ENCODE results near the gene TH. TPM values are rescaled to one million over a fixed set of nuclear protein-coding genes. Genes with fewer than 3 reads are reported as not detected.
"Not testable (repeated sequence)": the region's sequence is repeated elsewhere in the genome, so short reads cannot be mapped to it uniquely, and the experiment has no call there.

Gene TH
- total RNA-seq, 1 experiment from 2014 or later: not detected

DNA sequence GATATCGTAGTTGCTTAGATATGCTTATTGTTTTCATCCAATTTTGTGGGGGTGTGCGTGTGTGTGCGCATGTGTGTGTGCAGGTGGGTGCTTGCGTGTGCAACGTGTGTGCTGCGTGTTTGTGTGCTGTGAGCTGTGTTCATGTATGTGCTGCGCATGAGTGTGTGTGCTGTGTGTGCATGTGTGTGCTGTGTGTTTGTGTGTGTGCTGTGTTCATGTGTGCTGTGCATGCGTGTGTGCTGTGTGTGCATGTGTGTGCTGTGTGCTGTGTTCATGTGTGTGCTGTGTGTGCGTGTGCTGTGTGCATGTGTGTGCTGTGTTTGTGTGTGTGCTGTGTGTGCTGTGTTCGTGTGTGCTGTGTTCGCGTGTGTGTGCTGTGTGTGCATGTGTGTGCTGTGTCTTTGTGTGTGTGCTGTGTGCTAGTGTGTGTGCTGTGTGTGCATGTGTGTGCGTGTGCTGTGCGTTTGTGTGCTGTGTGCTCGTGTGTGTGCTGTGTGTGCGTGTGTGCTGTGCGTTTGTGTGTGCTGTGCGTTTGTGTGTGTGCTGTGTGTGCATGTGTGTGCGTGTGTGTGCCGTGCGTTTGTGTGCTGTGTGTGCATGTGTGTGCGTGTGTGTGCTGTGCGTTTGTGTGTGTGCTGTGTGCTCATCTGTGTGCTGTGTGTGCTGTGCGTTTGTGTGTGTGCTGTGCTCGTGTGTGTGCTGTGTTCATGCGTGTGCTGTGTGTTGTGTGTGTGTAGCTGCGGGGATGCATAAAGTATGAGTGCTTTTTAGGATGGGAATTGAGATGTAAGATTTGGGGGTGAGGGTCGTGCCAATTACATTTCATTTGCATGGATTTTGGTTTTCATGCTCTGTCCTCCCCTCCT is 40.0 kb downstream of the TH start:
- in situ Hi-C loops (cut with HindIII; ENCODE audit: low pct_unique_long_range_greater_than_20kb, low sequenced_read_pairs): no loop called here
- no peak for DNase-seq (ENCODE audit: low read depth, low spot score)

DNA sequence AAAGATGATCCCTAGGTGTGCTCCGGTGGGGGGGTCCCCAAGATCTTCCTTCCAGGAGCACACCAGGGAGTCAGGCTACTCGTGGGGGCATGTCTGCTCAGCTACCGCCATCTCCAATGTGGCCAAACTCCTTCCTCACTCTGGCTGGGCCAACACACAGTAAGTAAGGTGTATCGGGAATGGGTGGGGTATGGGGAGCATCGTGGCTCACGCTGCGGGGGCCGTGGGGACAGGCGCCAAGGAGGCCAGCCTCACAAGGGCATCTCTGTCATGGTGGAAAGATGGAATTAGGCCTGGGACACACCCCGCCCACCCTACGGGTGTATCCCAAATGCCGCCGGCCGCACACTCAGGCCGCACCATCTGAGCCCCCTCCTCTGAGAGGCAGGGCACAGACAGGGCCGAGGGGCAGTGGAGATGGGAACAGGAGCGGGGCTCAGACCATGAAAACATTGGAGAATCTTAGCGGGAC is 40.7 kb downstream of the TH start:
- DNase-seq (ENCODE audit: low read depth, low spot score): no peak
- in situ Hi-C loops (cut with HindIII; ENCODE audit: low pct_unique_long_range_greater_than_20kb, low sequenced_read_pairs): no loop called here

DNA sequence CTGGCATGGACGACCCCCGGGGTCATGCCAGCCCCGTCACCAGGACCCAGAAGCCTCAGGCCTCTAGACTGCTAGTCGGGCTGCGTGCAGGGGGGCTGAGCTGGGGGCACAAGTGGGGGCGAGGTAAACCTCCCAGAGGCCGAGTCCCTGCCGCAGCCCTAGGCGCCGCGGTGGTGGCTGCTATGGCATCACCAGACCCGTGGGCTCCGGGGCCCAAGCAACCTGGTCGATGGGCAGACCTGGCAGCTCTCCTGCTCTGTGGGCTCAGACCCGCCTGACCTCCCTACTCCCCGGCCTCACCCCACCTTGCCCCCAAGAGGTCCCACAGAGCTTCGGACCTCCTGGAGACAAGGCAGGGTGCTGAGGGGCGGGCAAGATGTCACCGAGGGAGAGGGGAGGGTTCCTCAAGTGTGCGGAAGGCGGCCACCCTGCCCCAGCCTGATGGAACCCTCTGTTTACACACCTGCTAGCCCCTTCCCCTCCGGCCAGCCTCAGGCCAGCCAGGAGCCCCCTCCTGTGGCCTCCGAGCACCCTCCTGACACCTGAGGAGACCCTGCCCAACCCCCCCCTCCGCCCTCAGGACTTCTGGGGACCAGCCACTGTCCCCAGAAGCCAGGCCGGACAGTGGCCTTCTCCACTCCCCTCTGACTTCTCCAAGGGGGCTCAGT is 41.8 kb downstream of the TH start:
- in situ Hi-C loops (cut with HindIII; ENCODE audit: low pct_unique_long_range_greater_than_20kb, low sequenced_read_pairs): no loop called here
- no peak for DNase-seq (ENCODE audit: low read depth, low spot score)

DNA sequence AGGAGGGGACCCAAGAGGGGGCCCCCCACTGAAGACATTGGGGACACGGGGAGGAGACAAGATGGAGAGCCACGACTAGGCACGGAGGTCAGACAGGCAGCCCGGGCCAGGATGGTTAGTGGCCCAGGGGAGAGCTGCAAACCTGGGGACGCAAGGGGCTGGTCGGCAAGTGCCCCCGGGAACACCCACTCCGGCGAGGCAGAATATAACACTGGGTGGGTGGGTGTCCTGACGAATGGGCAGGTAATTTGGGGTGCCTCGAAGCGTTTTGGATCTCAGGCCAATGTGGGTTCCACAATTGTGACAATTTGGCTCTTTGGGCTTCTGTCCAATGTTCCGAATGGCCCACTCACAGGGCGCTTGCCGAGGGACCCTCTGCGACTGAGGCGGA is 42.3 kb downstream of the TH start:
- in situ Hi-C loops (cut with HindIII; ENCODE audit: low pct_unique_long_range_greater_than_20kb, low sequenced_read_pairs): no loop called here

DNA sequence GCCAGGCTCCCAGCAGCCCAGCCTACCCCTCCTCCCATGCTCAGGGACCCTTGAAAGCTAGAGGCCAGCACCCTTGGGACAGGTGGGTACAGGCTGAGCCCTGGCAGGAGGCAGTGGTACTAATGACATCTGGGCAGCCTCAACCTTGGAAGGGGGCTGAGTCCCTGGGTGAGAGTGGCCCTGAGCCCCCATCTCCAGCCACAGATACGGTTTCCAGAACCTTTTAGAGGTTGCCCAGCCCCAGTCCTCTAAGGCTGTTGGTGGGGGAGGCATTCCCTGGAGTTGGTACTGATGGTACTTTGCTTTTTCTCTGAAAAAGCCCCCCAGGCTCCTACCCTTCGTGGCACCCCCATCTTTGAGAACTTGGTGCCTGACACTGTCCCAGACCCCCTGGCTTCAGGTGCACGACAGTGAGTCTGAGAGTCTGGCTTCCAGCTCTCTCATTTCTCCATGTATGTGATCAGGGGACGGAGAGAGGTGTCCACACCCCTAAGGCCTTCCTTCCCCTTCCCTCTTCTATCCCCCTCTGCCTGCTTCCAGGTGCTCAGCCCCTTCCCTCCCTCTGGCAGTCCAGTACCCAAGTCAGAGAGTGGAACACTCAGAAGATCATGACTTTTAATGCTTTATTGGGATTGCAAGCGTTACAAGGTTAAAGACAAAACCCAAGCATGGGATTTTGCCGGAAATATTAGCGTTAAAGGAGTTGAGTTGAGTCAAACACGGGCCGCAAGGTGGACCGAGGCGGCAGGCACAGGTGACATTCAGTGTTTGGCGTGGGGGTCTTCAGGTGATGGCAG is 42.9 kb downstream of the TH start:
- in situ Hi-C loops (cut with HindIII; ENCODE audit: low pct_unique_long_range_greater_than_20kb, low sequenced_read_pairs): no loop called here

More for the DNA sequence above, 42.3 kb downstream of the TH start:
- no peak for DNase-seq (ENCODE audit: low read depth, low spot score)

DNA sequence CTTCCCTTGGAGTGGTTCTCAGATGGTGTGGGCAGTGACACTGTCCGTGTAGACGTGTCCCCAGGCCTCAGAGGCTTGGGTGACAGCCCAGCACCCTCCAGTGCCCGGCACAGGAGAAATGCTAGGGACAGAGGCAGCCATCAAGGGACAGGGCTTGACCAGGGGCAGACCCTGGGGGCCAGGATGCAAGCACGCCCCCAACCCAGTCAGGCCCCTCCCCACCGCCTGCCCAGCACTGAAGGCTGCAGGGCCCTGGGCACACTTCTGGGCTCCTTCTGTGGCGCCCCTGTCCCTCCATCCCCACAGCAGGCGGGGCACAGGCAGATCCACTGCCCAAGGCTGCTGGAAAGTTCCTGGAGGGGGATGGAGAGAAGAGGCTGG is 43.5 kb downstream of the TH start:
- DNase-seq (ENCODE audit: low read depth, low spot score): no peak
- in situ Hi-C loops (cut with HindIII; ENCODE audit: low pct_unique_long_range_greater_than_20kb, low sequenced_read_pairs): no loop called here

More for the DNA sequence above, 42.9 kb downstream of the TH start:
- no peak for DNase-seq (ENCODE audit: low read depth, low spot score)

DNA sequence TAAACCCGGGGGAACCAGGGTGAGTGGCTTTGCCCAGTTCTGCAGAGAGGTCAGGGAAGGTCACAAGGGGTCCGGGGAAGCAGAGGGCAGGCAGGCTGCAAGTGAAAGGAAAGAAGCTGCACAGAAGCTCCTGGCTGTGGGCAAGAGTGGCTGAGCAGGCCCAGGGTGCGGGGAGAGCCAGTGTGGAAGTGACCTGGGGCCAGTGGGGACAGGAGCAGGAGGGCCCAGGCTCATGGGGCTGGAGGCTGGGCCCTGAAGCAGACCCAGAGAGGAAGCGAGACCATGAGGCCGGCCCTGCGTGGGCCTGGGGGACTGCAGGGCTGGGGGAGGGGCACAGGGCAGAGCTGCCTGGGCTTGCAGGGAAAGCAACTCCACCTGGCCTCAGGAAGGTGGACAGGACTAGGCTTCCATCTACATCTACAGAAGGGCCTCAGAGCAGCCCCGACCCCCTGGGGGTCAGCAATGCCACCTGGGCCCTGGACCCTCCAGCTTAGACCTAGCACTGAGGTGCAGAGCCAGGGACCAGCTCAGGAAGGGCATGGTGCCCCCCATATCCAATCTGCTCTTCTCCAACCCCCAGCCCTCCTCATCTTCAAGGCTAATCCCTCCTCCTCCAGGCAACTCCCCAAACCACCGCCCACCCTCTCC is 44.0 kb downstream of the TH start:
- DNase-seq (ENCODE audit: low read depth, low spot score): no peak
- in situ Hi-C loops (cut with HindIII; ENCODE audit: low pct_unique_long_range_greater_than_20kb, low sequenced_read_pairs): no loop called here

DNA sequence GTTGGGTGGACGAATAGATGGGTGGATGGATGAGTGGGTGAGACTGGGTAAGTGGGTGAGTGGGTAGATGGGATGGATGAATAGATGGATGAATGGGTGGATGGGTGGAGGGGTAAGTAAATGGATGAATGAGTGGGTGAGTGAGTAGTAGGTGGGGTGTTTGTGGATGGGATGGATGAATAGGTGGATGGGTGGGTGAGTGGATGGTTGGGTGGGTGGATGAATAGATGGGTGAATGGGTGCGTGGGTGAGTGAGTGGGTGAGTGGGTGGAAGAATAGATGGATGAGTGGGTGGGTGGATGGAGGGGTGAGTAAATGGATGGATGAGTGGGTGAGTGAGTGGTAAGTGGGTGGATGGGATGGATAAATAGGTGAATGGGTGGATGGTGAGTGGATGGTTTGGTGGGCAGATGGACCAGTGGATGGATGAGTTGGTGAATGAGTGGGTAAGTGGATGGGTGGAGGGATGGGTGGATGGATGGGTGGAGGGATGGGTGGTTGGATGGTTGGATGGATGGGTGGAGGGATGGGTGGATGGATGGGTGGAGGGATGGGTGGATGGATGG is 45.0 kb downstream of the TH start:
- in situ Hi-C loops (cut with HindIII; ENCODE audit: low pct_unique_long_range_greater_than_20kb, low sequenced_read_pairs): no loop called here
- no peak for DNase-seq (ENCODE audit: low read depth, low spot score)

DNA sequence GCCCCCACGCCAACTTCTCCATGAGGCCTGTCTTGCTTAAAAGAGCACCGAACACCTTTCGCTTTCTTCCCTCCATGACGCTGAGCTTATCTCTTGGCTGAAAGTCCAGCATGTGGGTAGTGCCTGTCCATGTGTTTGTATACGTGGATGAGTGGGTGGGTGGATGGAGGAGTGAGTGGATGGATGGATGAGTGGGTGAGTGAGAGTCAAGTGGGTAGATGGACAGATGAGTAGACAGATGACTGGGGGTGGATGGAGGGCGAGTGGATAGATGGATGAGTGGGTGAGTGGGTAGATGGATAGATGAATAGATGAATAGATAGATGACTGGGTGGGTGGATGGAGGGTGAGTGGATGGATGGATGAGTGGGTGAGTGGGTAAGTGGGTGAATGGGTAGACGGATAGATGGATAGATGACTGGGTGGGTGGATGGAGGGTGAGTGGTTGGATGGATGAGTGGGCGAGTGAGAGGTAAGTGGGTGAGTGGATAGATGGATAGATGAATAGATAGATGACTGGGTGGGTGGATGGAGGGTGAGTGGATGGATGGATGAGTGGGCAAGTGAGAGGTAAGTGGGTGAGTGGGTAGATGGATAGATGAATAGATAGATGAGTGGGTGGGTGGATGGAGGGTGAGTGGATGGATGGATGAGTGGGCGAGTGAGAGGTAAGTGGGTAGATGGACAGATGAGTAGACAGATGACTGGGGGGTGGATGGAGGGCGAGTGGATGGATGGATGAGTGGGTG is 46.7 kb downstream of the TH start:
- DNase-seq (ENCODE audit: low read depth, low spot score); in situ Hi-C loops (cut with HindIII; ENCODE audit: low pct_unique_long_range_greater_than_20kb, low sequenced_read_pairs): not testable (repeated sequence)

DNA sequence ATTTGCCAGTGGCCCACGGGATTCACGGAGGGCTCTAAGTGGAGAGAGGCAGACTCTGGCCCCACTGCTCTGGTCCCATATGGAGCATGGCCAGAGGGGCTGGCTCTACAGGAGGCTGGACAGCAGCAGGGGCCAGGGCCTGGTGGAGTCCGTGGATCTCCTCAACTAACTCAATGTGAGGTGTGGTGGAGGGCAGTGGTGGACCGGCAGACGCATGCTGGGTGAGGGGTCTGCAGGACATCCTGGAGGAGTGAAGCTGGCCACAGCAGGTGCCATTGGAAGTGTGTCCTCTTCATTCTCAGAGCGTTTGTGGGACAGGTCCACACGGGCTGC is 48.0 kb downstream of the TH start:
- in situ Hi-C loops (cut with HindIII; ENCODE audit: low pct_unique_long_range_greater_than_20kb, low sequenced_read_pairs): no loop called here
- no peak for DNase-seq (ENCODE audit: low read depth, low spot score)

DNA sequence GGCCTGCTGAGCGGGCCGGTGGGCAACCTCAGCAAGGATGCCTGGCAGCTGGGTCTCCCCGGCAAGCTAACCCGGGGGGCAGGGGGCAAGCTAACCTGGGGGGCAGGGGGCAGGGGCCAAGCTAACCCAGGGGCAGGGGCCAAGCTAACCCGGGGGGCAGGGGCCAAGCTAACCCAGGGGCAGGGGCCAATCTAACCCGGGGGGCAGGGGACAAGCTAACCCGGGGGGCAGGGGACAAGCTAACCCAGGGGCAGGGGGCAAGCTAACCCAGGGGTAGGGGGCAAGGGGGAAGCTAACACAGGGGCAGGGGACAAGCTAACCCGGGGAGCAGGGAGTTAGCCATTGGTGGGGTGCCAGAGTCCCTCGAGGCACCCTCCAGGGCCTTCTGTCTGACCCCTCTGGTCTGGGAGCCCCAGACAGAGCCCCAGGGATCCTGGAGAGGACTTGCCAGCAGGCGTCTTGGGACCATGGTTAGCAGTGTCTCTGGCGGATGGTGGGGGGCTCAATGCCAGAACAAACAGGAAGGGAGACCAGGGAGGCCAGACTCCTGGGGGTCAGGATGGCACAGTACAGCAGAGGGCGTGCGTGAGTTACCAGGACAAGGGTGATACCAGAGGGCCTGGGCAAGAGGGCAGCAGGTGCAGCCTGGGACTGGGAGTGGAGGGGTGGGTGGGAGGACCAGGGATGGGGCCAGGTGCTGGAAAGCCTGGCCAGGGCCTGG is 48.5 kb downstream of the TH start:
- peak; percentile 53 for DNase-seq (ENCODE audit: low read depth, low spot score)
- in situ Hi-C loops (cut with HindIII; ENCODE audit: low pct_unique_long_range_greater_than_20kb, low sequenced_read_pairs): no loop called here

DNA sequence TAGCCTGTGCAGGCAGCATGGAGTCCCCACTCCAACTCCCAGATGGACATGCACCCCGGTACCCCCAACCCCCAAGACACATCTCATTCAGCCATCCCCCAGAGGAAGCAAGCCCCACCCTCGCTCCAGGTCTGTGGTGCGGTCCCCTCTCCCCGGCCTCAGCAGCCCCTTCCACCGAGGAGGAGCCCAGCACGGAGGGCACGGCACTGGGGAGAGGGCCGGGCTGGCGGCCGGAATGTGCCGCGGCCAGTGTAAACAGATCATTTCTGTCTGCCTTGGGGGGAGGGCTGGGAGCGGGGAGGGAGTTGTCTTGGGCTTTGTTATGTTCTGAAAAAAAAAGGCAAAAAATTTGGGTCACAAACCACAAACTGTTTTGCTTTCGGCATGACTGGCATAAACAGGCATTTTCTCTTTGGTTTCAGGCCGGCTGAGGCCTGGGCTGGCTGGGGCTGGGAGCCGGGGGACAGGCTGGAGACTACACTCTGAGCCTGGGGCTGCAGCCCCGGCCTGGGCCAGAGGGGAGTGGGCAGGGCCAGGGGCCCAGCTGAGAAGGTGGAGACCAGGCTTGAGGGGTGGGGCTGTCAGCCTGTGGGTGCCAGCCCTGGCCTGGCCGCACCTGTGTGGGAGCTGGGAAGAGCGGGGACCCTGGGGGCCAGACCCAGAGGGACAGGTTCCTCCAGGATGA is 49.3 kb downstream of the TH start:
- no peak for DNase-seq (ENCODE audit: low read depth, low spot score)
- in situ Hi-C loops (cut with HindIII; ENCODE audit: low pct_unique_long_range_greater_than_20kb, low sequenced_read_pairs): no loop called here

DNA sequence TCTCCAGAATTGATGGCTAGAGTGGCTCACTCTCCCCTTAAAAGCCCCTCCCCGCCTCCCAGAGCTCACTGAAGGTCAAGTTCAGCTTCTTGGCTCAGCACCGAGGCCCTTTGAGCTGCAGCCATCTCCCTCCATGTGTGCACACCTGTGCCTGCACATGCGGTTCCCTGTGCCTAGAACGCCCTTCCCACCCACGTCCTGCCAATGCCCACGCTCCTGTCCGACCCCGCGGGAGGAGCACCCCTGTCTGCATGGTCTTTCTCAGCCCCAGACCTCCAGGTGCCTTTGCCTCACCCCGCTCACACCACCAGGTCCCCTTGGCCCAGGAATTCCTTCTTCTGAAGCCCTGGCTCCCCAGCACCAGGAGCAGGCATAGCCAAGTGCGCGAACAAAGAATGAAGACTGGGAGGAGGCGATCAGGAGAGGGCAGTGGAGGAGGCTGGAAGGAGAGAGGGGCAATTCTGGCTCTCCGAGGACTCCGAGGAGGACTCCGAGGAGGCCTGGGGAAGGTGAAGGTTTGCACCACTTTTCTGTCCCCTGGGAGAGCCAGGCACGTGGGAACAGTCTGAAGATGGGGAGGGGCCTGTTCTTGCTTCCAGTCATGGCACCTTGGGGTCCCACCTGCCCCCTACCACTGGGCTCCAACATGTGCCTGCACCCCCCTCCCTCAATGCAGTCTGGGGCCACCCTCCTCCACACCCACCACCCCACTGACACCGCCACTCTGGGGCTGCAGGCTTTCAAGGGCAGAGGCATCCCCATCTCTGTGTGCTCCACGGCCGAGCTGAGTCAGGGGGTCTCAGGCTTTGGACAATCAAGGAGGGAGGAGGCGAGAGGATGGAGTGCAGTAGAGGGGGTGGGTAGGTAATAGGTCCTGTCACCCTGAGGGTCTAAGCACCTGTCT is 50.1 kb downstream of the TH start:
- in situ Hi-C loops (cut with HindIII; ENCODE audit: low pct_unique_long_range_greater_than_20kb, low sequenced_read_pairs): no loop called here
- no peak for DNase-seq (ENCODE audit: low read depth, low spot score)

DNA sequence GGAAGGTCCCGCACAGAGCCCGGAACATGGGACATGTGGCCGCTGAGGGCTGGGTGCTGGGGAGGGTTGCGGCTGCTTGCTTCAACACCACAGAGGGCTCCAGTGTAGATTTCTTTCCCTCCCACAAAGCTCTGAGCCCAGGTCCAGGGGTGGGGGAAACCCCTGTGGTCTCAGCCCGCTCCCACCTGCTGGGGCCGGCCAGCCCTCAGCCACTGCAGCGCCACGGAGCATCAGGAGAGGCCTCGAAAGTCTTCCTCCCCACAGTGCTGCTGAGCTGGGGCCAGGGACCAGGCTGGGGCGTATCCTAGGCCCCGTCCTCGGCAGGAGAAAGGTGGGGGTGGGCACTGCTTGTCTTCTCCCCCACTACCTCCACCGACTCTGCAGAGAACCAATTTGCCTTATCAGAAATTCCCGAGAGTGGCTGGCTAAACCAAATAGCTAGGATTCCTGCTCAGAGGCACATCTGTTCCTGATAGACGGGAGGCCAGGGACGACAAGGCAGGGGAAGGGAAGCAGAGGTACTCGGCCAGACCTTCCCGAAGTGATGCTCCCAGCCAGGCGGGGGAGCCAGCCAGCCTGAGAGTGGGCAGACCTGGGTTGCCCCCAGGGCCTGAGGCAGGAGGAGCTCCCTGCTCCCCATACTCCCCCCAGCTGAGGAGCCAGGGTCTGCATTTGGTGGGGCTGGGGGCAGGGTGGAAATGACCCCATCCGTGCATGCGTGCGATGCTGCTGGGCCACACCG is 51.1 kb downstream of the TH start:
- no peak for DNase-seq (ENCODE audit: low read depth, low spot score)
- in situ Hi-C loops (cut with HindIII; ENCODE audit: low pct_unique_long_range_greater_than_20kb, low sequenced_read_pairs): no loop called here

Data from SK-MEL-5 (cell line).